ENCODE measurements around the gene CDON. TPM values are rescaled to one million over a fixed set of nuclear protein-coding genes. Genes with fewer than 3 reads are reported as not detected.

Gene CDON
- total RNA-seq, 1 donor = 12.3 TPM

GRCh38 chr11:125947419-125948277, 115.0 kb downstream of the CDON start:
- H4K20me1 ChIP-seq (ENCODE audit: insufficient read depth, low read length) = no peaks in the 10 kb centered on the region
- no peak overlapping the region for H2AFZ ChIP-seq (ENCODE audit: low read length)
- no peaks in the 10 kb centered on the region for H3K27me3 ChIP-seq (ENCODE audit: insufficient read depth, low read length)
- H3K79me2 ChIP-seq (ENCODE audit: insufficient read depth, low read length) = no peaks in the 10 kb centered on the region
- H3K9me3 ChIP-seq (ENCODE audit: low read depth, low read length) = no peaks in the 10 kb centered on the region
- peaks cover 7% of the 10 kb centered on the region for H3K4me1 ChIP-seq (ENCODE audit: insufficient read depth, low read length)
- H3K27ac ChIP-seq (ENCODE audit: low read depth, low read length) = no peak overlapping the region
- no peak overlapping the region for H3K4me2 ChIP-seq (ENCODE audit: insufficient read depth, low read length)
- DNase-seq (ENCODE audit: insufficient read length, low spot score, missing footprints) = peak; percentile 78
- no peaks in the 10 kb centered on the region for H3K36me3 ChIP-seq (ENCODE audit: insufficient read depth, low read length)
- TF ChIP-seq, protein P1, sequence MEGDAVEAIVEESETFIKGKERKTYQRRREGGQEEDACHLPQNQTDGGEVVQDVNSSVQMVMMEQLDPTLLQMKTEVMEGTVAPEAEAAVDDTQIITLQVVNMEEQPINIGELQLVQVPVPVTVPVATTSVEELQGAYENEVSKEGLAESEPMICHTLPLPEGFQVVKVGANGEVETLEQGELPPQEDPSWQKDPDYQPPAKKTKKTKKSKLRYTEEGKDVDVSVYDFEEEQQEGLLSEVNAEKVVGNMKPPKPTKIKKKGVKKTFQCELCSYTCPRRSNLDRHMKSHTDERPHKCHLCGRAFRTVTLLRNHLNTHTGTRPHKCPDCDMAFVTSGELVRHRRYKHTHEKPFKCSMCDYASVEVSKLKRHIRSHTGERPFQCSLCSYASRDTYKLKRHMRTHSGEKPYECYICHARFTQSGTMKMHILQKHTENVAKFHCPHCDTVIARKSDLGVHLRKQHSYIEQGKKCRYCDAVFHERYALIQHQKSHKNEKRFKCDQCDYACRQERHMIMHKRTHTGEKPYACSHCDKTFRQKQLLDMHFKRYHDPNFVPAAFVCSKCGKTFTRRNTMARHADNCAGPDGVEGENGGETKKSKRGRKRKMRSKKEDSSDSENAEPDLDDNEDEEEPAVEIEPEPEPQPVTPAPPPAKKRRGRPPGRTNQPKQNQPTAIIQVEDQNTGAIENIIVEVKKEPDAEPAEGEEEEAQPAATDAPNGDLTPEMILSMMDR (IDR thresholded peaks at IDR 0.05; ENCODE audit: extremely low read depth, low read depth, low read length) = no peak
- H3K4me3 ChIP-seq (ENCODE audit: insufficient read depth, low read length) = no peak overlapping the region

DNA sequence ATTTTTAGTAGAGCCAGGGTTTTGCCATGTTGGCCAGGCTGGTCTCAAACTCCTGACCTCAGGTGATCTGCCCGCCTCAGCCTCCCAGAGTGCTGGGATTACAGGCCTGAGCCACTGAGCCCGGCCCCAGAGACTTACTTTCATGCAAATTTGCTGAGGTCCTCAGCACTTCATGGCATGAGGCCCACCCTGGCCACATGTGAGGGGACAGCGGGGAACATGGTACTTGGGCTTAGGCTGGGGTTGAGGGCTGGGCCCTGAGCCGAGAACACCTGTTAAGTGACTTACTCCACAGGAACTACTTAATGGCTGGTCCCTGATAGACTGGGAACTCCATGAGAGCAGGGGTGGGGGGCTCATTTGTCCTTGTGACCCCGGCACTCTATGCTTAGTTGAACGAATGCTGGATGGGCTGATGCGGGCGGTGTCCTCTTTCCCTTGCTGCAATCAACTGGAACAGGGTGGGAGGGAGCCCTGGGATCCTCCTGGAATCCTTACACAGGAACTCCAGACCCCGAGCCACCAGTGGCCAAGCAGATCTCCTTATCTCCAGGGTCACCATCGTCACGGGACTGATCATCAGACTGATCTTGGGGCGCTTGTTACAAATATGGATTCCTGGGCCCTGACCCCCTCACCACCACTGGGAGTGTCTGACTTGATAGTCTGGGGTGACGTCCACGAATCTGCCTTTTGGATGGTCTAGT, 115.8 kb downstream of the CDON start:
- no peak overlapping the region for H2AFZ ChIP-seq (ENCODE audit: low read length)
- no peaks in the 10 kb centered on the region for H3K36me3 ChIP-seq (ENCODE audit: insufficient read depth, low read length)
- TF ChIP-seq, protein P1 (IDR thresholded peaks at IDR 0.05; ENCODE audit: extremely low read depth, low read depth, low read length) = no peak
- H3K27me3 ChIP-seq (ENCODE audit: insufficient read depth, low read length) = no peaks in the 10 kb centered on the region
- no peak overlapping the region for H3K4me3 ChIP-seq (ENCODE audit: insufficient read depth, low read length)
- H3K27ac ChIP-seq (ENCODE audit: low read depth, low read length) = no peak overlapping the region
- no peaks in the 10 kb centered on the region for H3K79me2 ChIP-seq (ENCODE audit: insufficient read depth, low read length)
- DNase-seq (ENCODE audit: insufficient read length, low spot score, missing footprints) = peak; percentile 72
- H3K9me3 ChIP-seq (ENCODE audit: low read depth, low read length) = no peaks in the 10 kb centered on the region
- no peak overlapping the region for H3K4me2 ChIP-seq (ENCODE audit: insufficient read depth, low read length)
- H4K20me1 ChIP-seq (ENCODE audit: insufficient read depth, low read length) = no peaks in the 10 kb centered on the region
- H3K4me1 ChIP-seq (ENCODE audit: insufficient read depth, low read length) = peaks cover 13% of the 10 kb centered on the region

- peaks cover 3% of the 10 kb centered on the region for H3K27me3 ChIP-seq (ENCODE audit: insufficient read depth, low read length)
- peaks cover 8% of the 10 kb centered on the region for H3K4me1 ChIP-seq (ENCODE audit: insufficient read depth, low read length)
- TF ChIP-seq, protein P1 (IDR thresholded peaks at IDR 0.05; ENCODE audit: extremely low read depth, low read depth, low read length) = no peak
- no peak within 1 kb of the TSS for H3K4me2 ChIP-seq (ENCODE audit: insufficient read depth, low read length)
- no peak within 1 kb of the TSS for H2AFZ ChIP-seq (ENCODE audit: low read length)
- no peaks in the 10 kb centered on the region for H3K79me2 ChIP-seq (ENCODE audit: insufficient read depth, low read length)
- H3K4me3 ChIP-seq (ENCODE audit: insufficient read depth, low read length) = no peak within 1 kb of the TSS
- H3K9me3 ChIP-seq (ENCODE audit: low read depth, low read length) = no peaks in the 10 kb centered on the region
- no peaks in the 10 kb centered on the region for H4K20me1 ChIP-seq (ENCODE audit: insufficient read depth, low read length)
- no peak within 1 kb of the TSS for H3K27ac ChIP-seq (ENCODE audit: low read depth, low read length)
- DNase-seq (ENCODE audit: insufficient read length, low spot score, missing footprints) = peak; percentile 56
- no peaks in the 10 kb centered on the region for H3K36me3 ChIP-seq (ENCODE audit: insufficient read depth, low read length)
Observed at GRCh38 chr11:125945797-125946520, 116.7 kb downstream of the CDON start, which contains the start of gene VSIG10L2. TSS of gene VSIG10L2 (plus strand) at chr11:125946044. CDS start at chr11:125946056, 12 bp downstream.

Measured in osteoblast (primary cell).